HCT116 (cell line): ENCODE data around the gene ZNF595.

Source experiments
- ATF3 ChIP-seq: IDR thresholded peaks from 2 replicates; pipeline ENCODE4 v1.6.1; 2012
- CTCF ChIP-seq, 3 experiments: fragments of 200-600 bp in 1 of 3; sonication (generic) in 1 of 3; IDR thresholded peaks in 2 of 3; conservative IDR thresholded peaks in 1 of 3; 2 replicates each; pipeline ENCODE4 v1.5.1; 2012 to 2017; ENCODE audit warnings: low read depth in 2 of 3, low read length in 2 of 3, antibody characterized with exemption in 1 of 3, borderline replicate concordance in 1 of 3, control low read depth in 1 of 3, mild to moderate bottlenecking in 1 of 3, mixed read lengths in 1 of 3, mixed run types in 1 of 3, moderate library complexity in 1 of 3; ENCODE audit not compliant: insufficient read depth in 1 of 3
- ELF1 ChIP-seq: IDR thresholded peaks from 2 replicates; pipeline ENCODE4 v1.6.1; 2012; ENCODE audit warnings: low read depth, borderline replicate concordance
- EZH2phosphoT487 ChIP-seq: fragments of 200-600 bp; IDR thresholded peaks from 2 replicates; pipeline ENCODE4 v1.6.1; 2018; ENCODE audit warnings: antibody characterized with exemption, borderline replicate concordance
- ZBTB33 ChIP-seq: IDR thresholded peaks from 2 replicates; pipeline ENCODE4 v1.6.1; 2011; ENCODE audit warnings: mild to moderate bottlenecking, low read length, moderate library complexity; ENCODE audit not compliant: insufficient replicate concordance; ENCODE audit errors: extremely low read depth

- TF ChIP-seq ELF1 (no peak), ATF3 (no peak), CTCF (IDR thresholded peaks at IDR 0.05 in 2 of 3, conservative IDR thresholded peaks at IDR 0.05 in 1 of 3; ENCODE audit: borderline replicate concordance in 1 of 3, insufficient read depth in 1 of 3, low read depth in 2 of 3, low read length in 2 of 3) (no peak), ZBTB33 (no peak), EZH2phosphoT487 (no peak)
These were observed 46.7 kb downstream of the ZNF595 start for GRCh38 chr4:99863-100262.
